LHCN-M2 (cell line): Measurements from ENCODE around the gene NEU3. TPM values are rescaled to one million over a fixed set of nuclear protein-coding genes. Genes with fewer than 3 reads are reported as not detected.
"Not testable (repeated sequence)": the region's sequence is repeated elsewhere in the genome, so short reads cannot be mapped to it uniquely, and the experiment has no call there.

ENCODE experiments used
- DNase-seq: peaks from one replicate; pipeline ENCODE4 v3.0.0-alpha.2; 2012; ENCODE audit warnings: low read depth
- total RNA-seq: library from RNA; depleted of rRNA; stranded (reverse); fragments of >200 nt; gene quantifications from 2 replicates; pipeline ENCODE4 v1.2.3, GENCODE V29; 2014

Gene NEU3
- total RNA-seq, 1 experiment from 2014 or later = 7.7 TPM

- no peak for DNase-seq
Measured at GRCh38 chr11:75028724-75029123, 40.0 kb downstream of the NEU3 start.

GRCh38 chr11:75029836-75030631 is 41.3 kb downstream of the NEU3 start:
- no peak for DNase-seq

GRCh38 chr11:75031224-75031753 is 42.6 kb downstream of the NEU3 start:
- DNase-seq = peak; percentile 78

- peak; percentile 63 for DNase-seq
Measured at GRCh38 chr11:75031771-75032549, 43.2 kb downstream of the NEU3 start.

GRCh38 chr11:75032550-75032935 is 43.8 kb downstream of the NEU3 start:
- no peak for DNase-seq

GRCh38 chr11:75033916-75034315 is 45.2 kb downstream of the NEU3 start:
- no peak for DNase-seq

- no peak for DNase-seq
Measured at GRCh38 chr11:75035256-75035655, 46.5 kb downstream of the NEU3 start.

- peak; percentile 60 for DNase-seq
Measured at GRCh38 chr11:75035911-75036565, 47.3 kb downstream of the NEU3 start.

GRCh38 chr11:75040167-75040770 is 51.5 kb downstream of the NEU3 start:
- DNase-seq = no peak

- DNase-seq = no peak
Measured at GRCh38 chr11:75041263-75041662, 52.5 kb downstream of the NEU3 start.

GRCh38 chr11:75041821-75042220 is 53.1 kb downstream of the NEU3 start:
- not testable (repeated sequence) for DNase-seq

GRCh38 chr11:75044381-75045170 is 55.8 kb downstream of the NEU3 start:
- not testable (repeated sequence) for DNase-seq

- not testable (repeated sequence) for DNase-seq
Measured at GRCh38 chr11:75046668-75047067, 57.9 kb downstream of the NEU3 start.

GRCh38 chr11:75047191-75047590 is 58.5 kb downstream of the NEU3 start:
- no peak for DNase-seq

GRCh38 chr11:75049501-75050266 is 61.0 kb downstream of the NEU3 start:
- not testable (repeated sequence) for DNase-seq

GRCh38 chr11:75050516-75050915 is 61.8 kb downstream of the NEU3 start:
- no peak for DNase-seq

GRCh38 chr11:75051043-75051442 is 62.3 kb downstream of the NEU3 start:
- DNase-seq = no peak

- DNase-seq = no peak
Measured at GRCh38 chr11:75052457-75052856, 63.7 kb downstream of the NEU3 start.

GRCh38 chr11:75055511-75055910 is 66.8 kb downstream of the NEU3 start:
- DNase-seq = no peak

GRCh38 chr11:75056814-75057213 is 68.1 kb downstream of the NEU3 start:
- DNase-seq = no peak
